ENCODE measurements around the gene SETD5. TPM values are rescaled to one million over a fixed set of nuclear protein-coding genes. Genes with fewer than 3 reads are reported as not detected.

Gene SETD5
- total and polyA plus RNA-seq, 4 experiments from 2014 or later: 8.4 to 142 (median 96.4) TPM

Other genes with a start within 250 kb of the SETD5 start
- gene SRGAP3, start 148.0 kb upstream of the SETD5 start, total RNA-seq: 1 to 10 TPM; 2.2 to 2.4 TPM
- 1 to 10 TPM in 1 of 2 donors, under 1 TPM in 1; 0.35 to 1.2 TPM for gene SRGAP3, start 148.0 kb upstream of the SETD5 start, polyA plus RNA-seq
- 10 to 100 TPM; 36.9 to 39.2 TPM for gene THUMPD3, start 34.6 kb upstream of the SETD5 start, total RNA-seq
- gene THUMPD3, start 34.6 kb upstream of the SETD5 start, polyA plus RNA-seq: 10 to 100 TPM; 10.8 to 29.3 TPM
- not detected for gene LHFPL4, start 156.2 kb downstream of the SETD5 start, total RNA-seq
- gene LHFPL4, start 156.2 kb downstream of the SETD5 start, polyA plus RNA-seq: under 1 TPM in 1 of 2 donors, not detected in 1; 0.33 TPM